GM06990 (cell line): ENCODE results near the gene CATSPERB.
"Not testable (repeated sequence)": the region's sequence is repeated elsewhere in the genome, so short reads cannot be mapped to it uniquely, and the experiment has no call there.

ENCODE experiments used
- DNase-seq: peaks from one replicate; pipeline ENCODE4 v3.0.0-alpha.2; 2011; ENCODE audit not compliant: insufficient read length; ENCODE audit errors: extremely low read depth
- H3K27me3 ChIP-seq: replicated peaks from 2 replicates; pipeline ENCODE4 v1.6.0; 2011; ENCODE audit warnings: low read length; ENCODE audit not compliant: control insufficient read depth, insufficient read depth
- H3K36me3 ChIP-seq: 2 replicates; pipeline ENCODE4 v1.5.1; 2011; ENCODE audit warnings: low read length; ENCODE audit not compliant: control insufficient read depth, insufficient read depth
- H3K4me3 ChIP-seq: replicated peaks from 2 replicates; pipeline ENCODE4 v1.5.1; 2011; ENCODE audit warnings: low read depth, mild to moderate bottlenecking, control low read depth, low read length
- TF ChIP-seq, protein P1 (sequence below): IDR thresholded peaks from 2 replicates; pipeline ENCODE4 v1.5.1; 2011; ENCODE audit warnings: low read length, control low read depth, mild to moderate bottlenecking, inconsistent platforms; ENCODE audit not compliant: insufficient read depth, poor library complexity, severe bottlenecking

Gene CATSPERB

DNA sequence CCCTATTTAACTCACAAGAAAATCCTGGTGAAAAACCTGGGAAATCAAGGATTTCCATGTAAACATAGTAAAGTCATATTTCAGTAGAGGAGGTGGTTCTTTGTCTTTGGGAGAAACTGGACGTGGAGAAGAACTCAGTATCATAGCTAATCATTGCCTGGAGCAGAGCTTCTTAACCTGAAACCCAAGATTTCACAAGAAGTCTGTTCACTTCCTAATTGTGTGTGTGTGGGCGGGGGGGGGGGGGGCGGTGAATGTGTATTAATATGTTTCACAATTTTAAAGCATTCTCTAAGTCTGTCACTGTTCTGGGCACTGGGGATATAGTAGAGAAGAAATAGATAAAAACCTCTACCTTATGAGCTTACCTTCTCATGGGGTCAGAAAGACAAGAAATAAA lies 125.0 kb downstream of the CATSPERB start:
- H3K4me3 ChIP-seq, result no peak overlapping the region
- no peaks in the 10 kb centered on the region for H3K36me3 ChIP-seq
- TF ChIP-seq, protein P1, sequence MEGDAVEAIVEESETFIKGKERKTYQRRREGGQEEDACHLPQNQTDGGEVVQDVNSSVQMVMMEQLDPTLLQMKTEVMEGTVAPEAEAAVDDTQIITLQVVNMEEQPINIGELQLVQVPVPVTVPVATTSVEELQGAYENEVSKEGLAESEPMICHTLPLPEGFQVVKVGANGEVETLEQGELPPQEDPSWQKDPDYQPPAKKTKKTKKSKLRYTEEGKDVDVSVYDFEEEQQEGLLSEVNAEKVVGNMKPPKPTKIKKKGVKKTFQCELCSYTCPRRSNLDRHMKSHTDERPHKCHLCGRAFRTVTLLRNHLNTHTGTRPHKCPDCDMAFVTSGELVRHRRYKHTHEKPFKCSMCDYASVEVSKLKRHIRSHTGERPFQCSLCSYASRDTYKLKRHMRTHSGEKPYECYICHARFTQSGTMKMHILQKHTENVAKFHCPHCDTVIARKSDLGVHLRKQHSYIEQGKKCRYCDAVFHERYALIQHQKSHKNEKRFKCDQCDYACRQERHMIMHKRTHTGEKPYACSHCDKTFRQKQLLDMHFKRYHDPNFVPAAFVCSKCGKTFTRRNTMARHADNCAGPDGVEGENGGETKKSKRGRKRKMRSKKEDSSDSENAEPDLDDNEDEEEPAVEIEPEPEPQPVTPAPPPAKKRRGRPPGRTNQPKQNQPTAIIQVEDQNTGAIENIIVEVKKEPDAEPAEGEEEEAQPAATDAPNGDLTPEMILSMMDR, result no peak
- H3K27me3 ChIP-seq, result no peaks in the 10 kb centered on the region; the same call in 1 of the 2 replicates
- no peak for DNase-seq

DNA sequence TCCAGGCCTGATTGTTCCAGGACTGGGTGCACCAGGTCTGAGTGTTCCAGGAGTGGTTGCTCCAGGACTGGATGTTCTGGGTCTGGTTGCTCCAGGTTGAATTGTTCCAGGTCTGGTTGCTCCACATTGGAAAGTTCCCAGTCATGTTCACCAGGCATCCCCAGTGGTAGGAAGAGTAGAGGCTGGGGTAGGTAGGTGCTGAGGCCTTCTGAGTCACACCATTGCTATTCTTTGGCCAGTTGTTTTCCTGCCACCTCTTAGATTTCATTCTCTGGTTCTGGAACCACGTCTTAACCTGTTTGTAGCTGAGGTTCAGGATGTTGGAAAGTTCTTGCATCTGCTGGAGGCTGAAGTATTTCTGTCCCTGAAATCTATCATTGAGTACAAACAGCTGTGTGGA lies 127.3 kb downstream of the CATSPERB start:
- H3K4me3 ChIP-seq, H3K36me3 ChIP-seq, H3K27me3 ChIP-seq, DNase-seq: not testable (repeated sequence)

DNA sequence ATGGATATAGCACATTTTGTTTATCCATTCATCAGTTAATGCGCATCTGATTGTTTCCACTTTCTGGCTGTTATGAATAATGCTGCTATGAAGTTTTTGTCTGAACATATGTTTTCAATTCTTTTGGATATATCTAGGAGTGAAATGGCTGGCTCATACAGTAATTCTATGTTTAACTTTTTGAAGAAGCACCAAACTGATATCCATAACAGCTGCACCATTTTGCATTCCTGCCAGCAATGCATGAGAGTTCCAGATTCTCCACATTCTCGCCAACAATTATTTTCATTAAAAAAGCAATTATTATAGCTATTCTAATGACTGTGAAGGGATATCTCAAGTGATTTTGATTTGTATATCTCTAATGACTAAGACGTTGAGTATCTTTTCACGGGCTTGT lies 131.9 kb downstream of the CATSPERB start:
- no peak for DNase-seq
- TF ChIP-seq, protein P1, result no peak
- no peak overlapping the region for H3K4me3 ChIP-seq
- H3K36me3 ChIP-seq, result no peaks in the 10 kb centered on the region
- H3K27me3 ChIP-seq, result no peaks in the 10 kb centered on the region

DNA sequence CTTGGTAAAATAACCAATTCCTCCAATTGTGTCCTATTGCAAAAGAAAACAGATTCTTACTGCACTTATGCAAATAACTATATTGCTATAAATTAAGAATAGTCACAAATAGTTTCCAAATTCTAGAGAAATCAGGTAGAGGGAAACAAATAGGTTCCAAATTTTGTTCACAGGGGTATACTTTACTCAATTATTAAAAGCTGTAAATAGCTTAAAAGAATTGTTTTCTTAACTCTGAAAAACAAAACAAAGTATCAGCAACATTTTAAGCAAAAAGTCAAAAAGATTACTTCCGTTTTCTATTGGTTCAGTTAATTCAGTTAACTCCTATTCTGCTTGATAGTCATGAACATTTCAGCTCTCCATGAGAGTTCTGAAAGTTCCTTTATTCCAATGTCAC lies 136.2 kb downstream of the CATSPERB start:
- no peak for DNase-seq
- Histone ChIP-seq H3K4me3 (no peak overlapping the region), H3K36me3 (no peaks in the 10 kb centered on the region), H3K27me3 (no peaks in the 10 kb centered on the region)
- TF ChIP-seq, protein P1, result no peak

GRCh38 chr14:91593957-91594356 lies 137.9 kb downstream of the CATSPERB start:
- H3K4me3 ChIP-seq, H3K27me3 ChIP-seq, H3K36me3 ChIP-seq, DNase-seq: not testable (repeated sequence)

GRCh38 chr14:91586410-91586809 lies 145.5 kb downstream of the CATSPERB start:
- Histone ChIP-seq H3K36me3 (no peaks in the 10 kb centered on the region), H3K4me3 (no peak overlapping the region), H3K27me3 (no peaks in the 10 kb centered on the region; the same call in 1 of the 2 replicates)
- no peak for DNase-seq
- TF ChIP-seq, protein P1, result no peak

DNA sequence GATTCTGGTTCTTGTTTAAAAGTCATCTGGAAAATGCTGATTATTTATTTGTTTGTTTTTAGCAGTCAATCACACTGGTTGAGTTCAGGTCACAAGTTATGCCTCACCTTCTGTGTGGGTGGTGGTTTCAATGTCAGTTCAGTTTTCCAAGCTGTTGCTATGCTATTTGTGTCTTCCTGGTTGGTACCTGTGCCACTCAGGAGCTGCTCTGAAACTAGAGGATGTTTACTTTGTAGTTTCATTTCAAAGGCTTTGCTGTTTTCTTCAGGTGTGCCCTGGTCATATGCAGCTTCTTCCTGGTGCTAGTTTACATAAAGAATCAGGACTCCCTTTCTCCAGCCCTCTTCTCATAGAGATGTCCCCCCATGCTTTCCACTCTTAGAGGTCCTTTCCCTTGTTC lies 146.0 kb downstream of the CATSPERB start:
- TF ChIP-seq, protein P1, result no peak
- no peak for DNase-seq
- H3K36me3 ChIP-seq, result no peaks in the 10 kb centered on the region
- H3K4me3 ChIP-seq, result no peak overlapping the region
- no peaks in the 10 kb centered on the region; the same call in 1 of the 2 replicates for H3K27me3 ChIP-seq
